ENCODE measurements around the gene MAPK9. TPM values are rescaled to one million over a fixed set of nuclear protein-coding genes. Genes with fewer than 3 reads are reported as not detected.

The MAPK9 gene
- total RNA-seq, 1 experiment from 2014 or later = 65.4 TPM

DNA sequence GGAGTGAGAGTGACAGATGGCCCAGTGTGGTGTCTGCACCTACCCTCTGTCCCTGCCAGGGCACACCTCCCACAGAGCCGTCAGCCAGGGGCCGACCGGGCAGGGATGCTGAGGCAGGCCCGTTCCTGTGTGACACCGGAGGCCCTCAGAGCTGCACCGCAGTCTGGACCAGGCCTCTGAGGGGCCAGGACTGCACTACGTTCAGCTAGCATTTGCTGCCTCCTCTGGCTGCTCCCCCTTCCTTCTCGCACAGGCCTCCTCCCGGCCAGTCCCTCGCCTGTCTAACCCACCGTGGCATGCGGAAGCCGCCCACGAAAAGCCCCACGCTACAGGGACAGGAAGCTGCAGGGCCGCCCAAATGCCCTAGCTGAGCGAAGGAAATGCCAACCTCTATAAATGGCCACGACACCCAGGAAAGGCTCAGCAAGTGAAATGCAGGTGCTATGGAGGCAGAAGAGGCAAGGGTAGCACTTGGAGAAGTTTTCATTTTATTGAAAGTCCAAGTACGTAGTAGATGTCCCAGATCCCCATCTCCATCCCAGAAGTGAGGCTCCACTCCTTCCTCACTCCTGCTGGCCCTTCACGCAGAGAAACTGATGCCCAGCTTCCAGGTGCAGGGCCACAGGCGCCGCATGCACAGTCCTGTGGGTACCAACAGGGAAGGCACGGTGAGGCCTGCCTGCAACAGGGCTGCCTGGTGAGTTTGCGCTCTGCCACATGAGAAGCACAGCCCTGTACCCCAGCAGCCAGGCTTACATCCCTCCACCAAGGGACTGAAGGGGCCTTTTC lies 38.7 kb downstream of the MAPK9 start:
- Mint-ChIP-seq H3K36me3 (ENCODE audit: insufficient read depth, unreplicated experiment) (peaks cover 40% of the 10 kb centered on the region), H3K9me3 (ENCODE audit: low read depth, unreplicated experiment) (peaks cover 33% of the 10 kb centered on the region), H3K4me1 (ENCODE audit: low read depth, unreplicated experiment) (no peaks in the 10 kb centered on the region), H3K4me3 (ENCODE audit: low read depth, unreplicated experiment) (no peak overlapping the region), H3K27ac (ENCODE audit: unreplicated experiment) (no peak overlapping the region), H3K27me3 (ENCODE audit: unreplicated experiment) (no peaks in the 10 kb centered on the region)
- no TSS peak for BruUV-seq (replicated peaks)
- TF ChIP-seq, protein P1, sequence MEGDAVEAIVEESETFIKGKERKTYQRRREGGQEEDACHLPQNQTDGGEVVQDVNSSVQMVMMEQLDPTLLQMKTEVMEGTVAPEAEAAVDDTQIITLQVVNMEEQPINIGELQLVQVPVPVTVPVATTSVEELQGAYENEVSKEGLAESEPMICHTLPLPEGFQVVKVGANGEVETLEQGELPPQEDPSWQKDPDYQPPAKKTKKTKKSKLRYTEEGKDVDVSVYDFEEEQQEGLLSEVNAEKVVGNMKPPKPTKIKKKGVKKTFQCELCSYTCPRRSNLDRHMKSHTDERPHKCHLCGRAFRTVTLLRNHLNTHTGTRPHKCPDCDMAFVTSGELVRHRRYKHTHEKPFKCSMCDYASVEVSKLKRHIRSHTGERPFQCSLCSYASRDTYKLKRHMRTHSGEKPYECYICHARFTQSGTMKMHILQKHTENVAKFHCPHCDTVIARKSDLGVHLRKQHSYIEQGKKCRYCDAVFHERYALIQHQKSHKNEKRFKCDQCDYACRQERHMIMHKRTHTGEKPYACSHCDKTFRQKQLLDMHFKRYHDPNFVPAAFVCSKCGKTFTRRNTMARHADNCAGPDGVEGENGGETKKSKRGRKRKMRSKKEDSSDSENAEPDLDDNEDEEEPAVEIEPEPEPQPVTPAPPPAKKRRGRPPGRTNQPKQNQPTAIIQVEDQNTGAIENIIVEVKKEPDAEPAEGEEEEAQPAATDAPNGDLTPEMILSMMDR (IDR thresholded peaks at IDR 0.05; ENCODE audit: unreplicated experiment) = no peak
- intact Hi-C loops (cut with micrococcal nuclease; ENCODE audit: unreplicated experiment) = no loop called here
- CTCF ChIA-PET = no interaction called here
- no peak for DNase-seq

- DNase-seq = no peak
- H3K36me3 Mint-ChIP-seq (ENCODE audit: insufficient read depth, unreplicated experiment) = peaks cover 42% of the 10 kb centered on the region
- H3K27me3 Mint-ChIP-seq (ENCODE audit: unreplicated experiment) = no peaks in the 10 kb centered on the region
- no peak overlapping the region for H3K4me3 Mint-ChIP-seq (ENCODE audit: low read depth, unreplicated experiment)
- H3K27ac Mint-ChIP-seq (ENCODE audit: unreplicated experiment) = no peak overlapping the region
- BruUV-seq (replicated peaks) = no TSS peak
- peaks cover 29% of the 10 kb centered on the region for H3K9me3 Mint-ChIP-seq (ENCODE audit: low read depth, unreplicated experiment)
- CTCF ChIA-PET = no interaction called here
- intact Hi-C loops (cut with micrococcal nuclease; ENCODE audit: unreplicated experiment) = no loop called here
- TF ChIP-seq, protein P1 (IDR thresholded peaks at IDR 0.05; ENCODE audit: unreplicated experiment) = no peak
- no peaks in the 10 kb centered on the region for H3K4me1 Mint-ChIP-seq (ENCODE audit: low read depth, unreplicated experiment)
These were observed 40.0 kb downstream of the MAPK9 start for GRCh38 chr5:180251887-180252286.

GRCh38 chr5:180251141-180251540 lies 40.7 kb downstream of the MAPK9 start:
- BruUV-seq (replicated peaks) = no TSS peak
- H3K36me3 Mint-ChIP-seq (ENCODE audit: insufficient read depth, unreplicated experiment) = peaks cover 41% of the 10 kb centered on the region
- H3K27ac Mint-ChIP-seq (ENCODE audit: unreplicated experiment) = no peak overlapping the region
- no peaks in the 10 kb centered on the region for H3K4me1 Mint-ChIP-seq (ENCODE audit: low read depth, unreplicated experiment)
- DNase-seq = no peak
- H3K9me3 Mint-ChIP-seq (ENCODE audit: low read depth, unreplicated experiment) = peaks cover 33% of the 10 kb centered on the region
- CTCF ChIA-PET = no interaction called here
- no peaks in the 10 kb centered on the region for H3K27me3 Mint-ChIP-seq (ENCODE audit: unreplicated experiment)
- intact Hi-C loops (cut with micrococcal nuclease; ENCODE audit: unreplicated experiment) = no loop called here
- no peak overlapping the region for H3K4me3 Mint-ChIP-seq (ENCODE audit: low read depth, unreplicated experiment)
- TF ChIP-seq, protein P1 (IDR thresholded peaks at IDR 0.05; ENCODE audit: unreplicated experiment) = no peak

DNA sequence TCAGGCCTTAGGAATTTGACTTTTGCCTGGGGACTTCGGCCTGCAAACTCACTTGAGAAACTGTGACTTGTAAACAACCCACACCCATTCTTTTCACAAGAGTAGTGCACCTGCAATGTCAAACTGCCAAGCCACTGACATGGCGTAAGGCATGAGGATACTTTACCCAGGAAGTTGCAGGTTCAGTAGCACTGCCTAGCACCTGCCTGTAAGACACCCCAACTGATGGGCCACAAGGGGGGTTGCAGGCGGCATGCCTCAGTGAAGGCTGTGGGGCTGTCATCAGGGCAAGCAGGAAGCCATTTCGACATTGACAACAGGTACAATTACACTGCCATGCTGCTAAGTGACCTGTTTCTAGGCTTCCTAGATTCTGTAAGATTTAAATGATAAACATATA lies 41.6 kb downstream of the MAPK9 start:
- Mint-ChIP-seq H3K27ac (ENCODE audit: unreplicated experiment) (no peak overlapping the region), H3K4me3 (ENCODE audit: low read depth, unreplicated experiment) (no peak overlapping the region), H3K9me3 (ENCODE audit: low read depth, unreplicated experiment) (peaks cover 29% of the 10 kb centered on the region), H3K36me3 (ENCODE audit: insufficient read depth, unreplicated experiment) (peaks cover 40% of the 10 kb centered on the region), H3K27me3 (ENCODE audit: unreplicated experiment) (no peaks in the 10 kb centered on the region), H3K4me1 (ENCODE audit: low read depth, unreplicated experiment) (no peaks in the 10 kb centered on the region)
- TF ChIP-seq, protein P1 (IDR thresholded peaks at IDR 0.05; ENCODE audit: unreplicated experiment) = no peak
- BruUV-seq (replicated peaks) = no TSS peak
- intact Hi-C loops (cut with micrococcal nuclease; ENCODE audit: unreplicated experiment) = no loop called here
- CTCF ChIA-PET = no interaction called here
- DNase-seq = no peak
